Progenitor cell of endocrine pancreas (in vitro differentiated cells): ENCODE results near the gene ABLIM3. TPM values are rescaled to one million over a fixed set of nuclear protein-coding genes. Genes with fewer than 3 reads are reported as not detected.

Experiments
- DNase-seq: peaks from one replicate; pipeline ENCODE4 v3.0.0; 2021; ENCODE audit warnings: low spot score; ENCODE audit not compliant: unreplicated experiment
- H3K27ac Mint-ChIP-seq: 2 replicates; pipeline ENCODE4 v1.8.0; 2021; ENCODE audit warnings: mild to moderate bottlenecking, moderate library complexity, mixed read lengths
- H3K27me3 Mint-ChIP-seq: 2 replicates; pipeline ENCODE4 v1.8.0; 2021; ENCODE audit warnings: mixed read lengths
- H3K36me3 Mint-ChIP-seq: 2 replicates; pipeline ENCODE4 v1.8.0; 2022; ENCODE audit warnings: mixed read lengths; ENCODE audit not compliant: insufficient read depth
- H3K4me1 Mint-ChIP-seq: 2 replicates; pipeline ENCODE4 v1.8.0; 2021; ENCODE audit warnings: low read depth, mixed read lengths
- H3K4me3 Mint-ChIP-seq: 2 replicates; pipeline ENCODE4 v1.8.0; 2021; ENCODE audit warnings: low read depth, mild to moderate bottlenecking, moderate library complexity, mixed read lengths
- H3K9me3 Mint-ChIP-seq: 2 replicates; pipeline ENCODE4 v1.8.0; 2021; ENCODE audit warnings: low read depth, mixed read lengths
- total RNA-seq: library from RNA; stranded (reverse); gene quantifications from 2 replicates; pipeline ENCODE4 v1.2.1, GENCODE V29; 2021
- TF ChIP-seq, protein P1 (sequence below): fragments of 200-600 bp; sonication (generic); IDR thresholded peaks from one replicate; pipeline ENCODE4 v1.5.0; 2021; ENCODE audit warnings: antibody characterized with exemption, mild to moderate bottlenecking; ENCODE audit not compliant: unreplicated experiment

ABLIM3 gene
- total RNA-seq, 1 donor from 2014 or later = 0.48 TPM

DNA sequence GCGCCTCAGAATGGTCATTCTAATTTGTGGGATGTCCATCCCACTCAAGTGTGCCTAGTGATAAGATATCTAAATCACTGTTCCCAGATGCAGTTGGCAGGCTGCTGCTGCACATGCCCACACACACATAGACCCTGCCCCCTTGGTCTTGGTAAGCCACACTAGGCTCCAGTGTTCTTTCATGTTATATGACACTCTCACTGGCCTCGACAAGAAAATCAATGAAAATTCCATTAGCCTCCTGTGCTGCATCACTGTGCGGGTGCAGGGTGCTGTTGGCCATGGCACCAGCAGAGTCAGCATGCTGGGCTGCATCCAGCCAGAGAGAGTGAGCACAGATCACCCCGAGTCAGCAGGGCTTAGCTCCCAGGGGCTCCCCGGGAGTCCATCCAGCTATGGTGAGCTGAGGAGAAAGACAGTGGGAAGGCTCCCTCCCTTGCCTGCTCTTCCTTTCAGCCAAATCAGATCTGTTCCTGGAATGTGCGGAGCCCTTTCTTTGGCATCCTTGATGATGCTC lies 59.9 kb downstream of the ABLIM3 start:
- Mint-ChIP-seq H3K9me3 (no peaks in the 10 kb centered on the region), H3K36me3 (no peaks in the 10 kb centered on the region), H3K27me3 (peaks cover 4% of the 10 kb centered on the region), H3K4me3 (no peak overlapping the region), H3K27ac (no peak overlapping the region), H3K4me1 (no peaks in the 10 kb centered on the region)
- no peak for DNase-seq
- TF ChIP-seq, protein P1, sequence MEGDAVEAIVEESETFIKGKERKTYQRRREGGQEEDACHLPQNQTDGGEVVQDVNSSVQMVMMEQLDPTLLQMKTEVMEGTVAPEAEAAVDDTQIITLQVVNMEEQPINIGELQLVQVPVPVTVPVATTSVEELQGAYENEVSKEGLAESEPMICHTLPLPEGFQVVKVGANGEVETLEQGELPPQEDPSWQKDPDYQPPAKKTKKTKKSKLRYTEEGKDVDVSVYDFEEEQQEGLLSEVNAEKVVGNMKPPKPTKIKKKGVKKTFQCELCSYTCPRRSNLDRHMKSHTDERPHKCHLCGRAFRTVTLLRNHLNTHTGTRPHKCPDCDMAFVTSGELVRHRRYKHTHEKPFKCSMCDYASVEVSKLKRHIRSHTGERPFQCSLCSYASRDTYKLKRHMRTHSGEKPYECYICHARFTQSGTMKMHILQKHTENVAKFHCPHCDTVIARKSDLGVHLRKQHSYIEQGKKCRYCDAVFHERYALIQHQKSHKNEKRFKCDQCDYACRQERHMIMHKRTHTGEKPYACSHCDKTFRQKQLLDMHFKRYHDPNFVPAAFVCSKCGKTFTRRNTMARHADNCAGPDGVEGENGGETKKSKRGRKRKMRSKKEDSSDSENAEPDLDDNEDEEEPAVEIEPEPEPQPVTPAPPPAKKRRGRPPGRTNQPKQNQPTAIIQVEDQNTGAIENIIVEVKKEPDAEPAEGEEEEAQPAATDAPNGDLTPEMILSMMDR = no peak

- no peaks in the 10 kb centered on the region for H3K27me3 Mint-ChIP-seq
Measured at GRCh38 chr5:149202910-149203451, 61.7 kb downstream of the ABLIM3 start.

GRCh38 chr5:149203921-149204441 lies 62.7 kb downstream of the ABLIM3 start:
- Mint-ChIP-seq H3K4me3 (no peak overlapping the region), H3K36me3 (no peaks in the 10 kb centered on the region), H3K27me3 (no peaks in the 10 kb centered on the region), H3K9me3 (no peaks in the 10 kb centered on the region), H3K4me1 (no peaks in the 10 kb centered on the region), H3K27ac (no peak overlapping the region)
- TF ChIP-seq, protein P1 = no peak
- no peak for DNase-seq

More at GRCh38 chr5:149202910-149203451, 61.7 kb downstream of the ABLIM3 start:
- H3K27ac Mint-ChIP-seq = no peak overlapping the region
- no peaks in the 10 kb centered on the region for H3K36me3 Mint-ChIP-seq
- H3K9me3 Mint-ChIP-seq = no peaks in the 10 kb centered on the region
- H3K4me3 Mint-ChIP-seq = no peak overlapping the region
- no peak for DNase-seq
- TF ChIP-seq, protein P1 = no peak
- no peaks in the 10 kb centered on the region for H3K4me1 Mint-ChIP-seq

- Mint-ChIP-seq H3K27ac (no peak overlapping the region), H3K9me3 (no peaks in the 10 kb centered on the region), H3K36me3 (no peaks in the 10 kb centered on the region), H3K4me1 (no peaks in the 10 kb centered on the region), H3K27me3 (no peaks in the 10 kb centered on the region), H3K4me3 (no peak overlapping the region)
- no peak for DNase-seq
- TF ChIP-seq, protein P1 = no peak
Measured at GRCh38 chr5:149205625-149206523, 64.6 kb downstream of the ABLIM3 start.

DNA sequence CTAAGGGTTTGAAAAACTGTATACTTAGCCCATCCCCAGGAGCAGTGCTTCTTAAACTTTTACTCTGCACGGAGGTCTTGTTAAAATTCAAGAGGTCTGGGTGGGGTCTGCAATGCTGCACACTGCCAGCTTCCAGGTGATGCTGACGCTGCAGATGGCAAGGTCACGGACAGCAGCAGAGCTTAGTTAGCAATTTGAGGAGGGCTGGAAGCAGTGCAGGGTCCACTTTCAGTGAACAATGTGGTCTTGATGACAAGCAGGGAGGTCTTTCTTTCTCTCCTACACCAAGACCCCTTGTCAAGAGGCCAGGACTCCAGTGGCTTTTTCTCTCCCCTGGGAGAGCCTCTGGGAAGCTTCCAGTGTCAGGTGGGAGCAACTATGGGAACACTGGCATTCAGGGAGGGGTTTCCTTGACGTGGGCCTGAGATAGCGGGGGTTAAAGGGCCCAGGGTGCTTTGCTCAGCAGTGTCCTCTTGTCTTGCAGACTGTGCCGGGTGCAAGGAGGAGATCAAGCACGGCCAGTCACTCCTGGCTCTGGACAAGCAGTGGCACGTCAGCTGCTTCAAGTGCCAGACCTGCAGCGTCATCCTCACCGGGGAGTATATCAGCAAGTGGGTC lies 65.3 kb downstream of the ABLIM3 start:
- Mint-ChIP-seq H3K9me3 (no peaks in the 10 kb centered on the region), H3K27me3 (no peaks in the 10 kb centered on the region), H3K4me1 (no peaks in the 10 kb centered on the region), H3K4me3 (no peak overlapping the region), H3K36me3 (no peaks in the 10 kb centered on the region), H3K27ac (no peak overlapping the region)
- TF ChIP-seq, protein P1 = no peak
- DNase-seq = no peak
